GM06990 (cell line): Measurements from ENCODE around the gene POLR1B.
"Not testable (repeated sequence)": the region's sequence is repeated elsewhere in the genome, so short reads cannot be mapped to it uniquely, and the experiment has no call there.

ENCODE experiments used
- DNase-seq: peaks from one replicate; pipeline ENCODE4 v3.0.0-alpha.2; 2011; ENCODE audit not compliant: insufficient read length; ENCODE audit errors: extremely low read depth
- H3K27me3 ChIP-seq: replicated peaks from 2 replicates; pipeline ENCODE4 v1.6.0; 2011; ENCODE audit warnings: low read length; ENCODE audit not compliant: control insufficient read depth, insufficient read depth
- H3K36me3 ChIP-seq: 2 replicates; pipeline ENCODE4 v1.5.1; 2011; ENCODE audit warnings: low read length; ENCODE audit not compliant: control insufficient read depth, insufficient read depth
- H3K4me3 ChIP-seq: replicated peaks from 2 replicates; pipeline ENCODE4 v1.5.1; 2011; ENCODE audit warnings: low read depth, mild to moderate bottlenecking, control low read depth, low read length
- CTCF ChIP-seq: IDR thresholded peaks from 2 replicates; pipeline ENCODE4 v1.5.1; 2011; ENCODE audit warnings: low read length, control low read depth, mild to moderate bottlenecking, inconsistent platforms; ENCODE audit not compliant: insufficient read depth, poor library complexity, severe bottlenecking

The POLR1B gene

GRCh38 chr2:112607680-112608438 is 65.6 kb downstream of the POLR1B start:
- DNase-seq: no peak
- Histone ChIP-seq H3K4me3 (no peak overlapping the region), H3K27me3 (no peaks in the 10 kb centered on the region), H3K36me3 (no peaks in the 10 kb centered on the region)
- no peak for TF ChIP-seq CTCF

GRCh38 chr2:112609320-112609719 is 67.1 kb downstream of the POLR1B start:
- not testable (repeated sequence) for H3K27me3 ChIP-seq, DNase-seq, H3K4me3 ChIP-seq, H3K36me3 ChIP-seq

- H3K27me3 ChIP-seq, H3K4me3 ChIP-seq, DNase-seq: not testable (repeated sequence)
Measured at GRCh38 chr2:112612283-112612682, 70.0 kb downstream of the POLR1B start.

GRCh38 chr2:112614201-112614840 is 72.1 kb downstream of the POLR1B start:
- TF ChIP-seq CTCF: no peak
- Histone ChIP-seq H3K4me3 (no peak overlapping the region), H3K27me3 (no peaks in the 10 kb centered on the region), H3K36me3 (no peaks in the 10 kb centered on the region)
- DNase-seq: no peak

More at GRCh38 chr2:112612283-112612682, 70.0 kb downstream of the POLR1B start:
- not testable (repeated sequence) for H3K36me3 ChIP-seq

- no peaks in the 10 kb centered on the region for H3K36me3 ChIP-seq
- no peak for TF ChIP-seq CTCF
- DNase-seq: no peak
- H3K4me3 ChIP-seq: no peak overlapping the region
- H3K27me3 ChIP-seq: no peaks in the 10 kb centered on the region
Measured at GRCh38 chr2:112615051-112615450, 72.8 kb downstream of the POLR1B start.

- H3K36me3 ChIP-seq, DNase-seq, H3K4me3 ChIP-seq, H3K27me3 ChIP-seq: not testable (repeated sequence)
Measured at GRCh38 chr2:112615798-112616197, 73.5 kb downstream of the POLR1B start.

- no peak for TF ChIP-seq CTCF
- no peak overlapping the region for H3K4me3 ChIP-seq
- no peak for DNase-seq
- no peaks in the 10 kb centered on the region for H3K36me3 ChIP-seq
- H3K27me3 ChIP-seq: no peaks in the 10 kb centered on the region; the same call in 1 of the 2 replicates
Measured at GRCh38 chr2:112618383-112618782, 76.1 kb downstream of the POLR1B start.
